HepG2 (cell line): ENCODE results near the gene FAM117A. TPM values are rescaled to one million over a fixed set of nuclear protein-coding genes. Genes with fewer than 3 reads are reported as not detected.

Experiments
- ATRX ChIP-seq: sonication (generic); formaldehyde crosslinking; IDR thresholded peaks from 2 replicates; pipeline ENCODE4 v1.4.0; 2020; ENCODE audit warnings: missing genetic modification reagents, borderline replicate concordance
- CHCHD3 ChIP-seq: sonication (generic); formaldehyde crosslinking; IDR thresholded peaks from 2 replicates; pipeline ENCODE4 v1.8.0; 2022; ENCODE audit warnings: mild to moderate bottlenecking, missing genetic modification reagents, moderate library complexity
- FOXJ3 ChIP-seq: sonication (generic); formaldehyde crosslinking; IDR thresholded peaks from 2 replicates; pipeline ENCODE4 v1.4.0; 2020; ENCODE audit warnings: missing genetic modification reagents, mild to moderate bottlenecking, borderline replicate concordance
- FOXK2 ChIP-seq: fragments of 450-650 bp; IDR thresholded peaks from 2 replicates; pipeline ENCODE4 v1.6.1; 2016
- GPN1 ChIP-seq: sonication (generic); formaldehyde crosslinking; IDR thresholded peaks from 2 replicates; pipeline ENCODE4 v1.5.1; 2020; ENCODE audit warnings: missing genetic modification reagents, borderline replicate concordance
- NCOA2 ChIP-seq: sonication (generic); formaldehyde crosslinking; IDR thresholded peaks from 2 replicates; pipeline ENCODE4 v1.8.0; 2022; ENCODE audit warnings: inconsistent platforms
- ONECUT2 ChIP-seq: sonication (generic); formaldehyde crosslinking; IDR thresholded peaks from 2 replicates; pipeline ENCODE4 v1.4.0; 2020; ENCODE audit warnings: missing genetic modification reagents
- RBAK ChIP-seq: sonication (generic); formaldehyde crosslinking; IDR thresholded peaks from 2 replicates; pipeline ENCODE4 v1.5.1; 2020; ENCODE audit warnings: mild to moderate bottlenecking, missing genetic modification reagents
- SKIL ChIP-seq: sonication (generic); formaldehyde crosslinking; IDR thresholded peaks from 2 replicates; pipeline ENCODE4 v1.8.0; 2022; ENCODE audit warnings: missing genetic modification reagents, mild to moderate bottlenecking, moderate library complexity, borderline replicate concordance
- SP5 ChIP-seq: IDR thresholded peaks from 2 replicates; pipeline ENCODE4 v1.6.1; 2016; ENCODE audit warnings: low read depth, borderline replicate concordance
- ZNF101 ChIP-seq: sonication (generic); formaldehyde crosslinking; IDR thresholded peaks from 2 replicates; pipeline ENCODE4 v1.4.0; 2020; ENCODE audit warnings: mild to moderate bottlenecking, low read depth, missing genetic modification reagents, borderline replicate concordance
- ZNF121 ChIP-seq: sonication (generic); formaldehyde crosslinking; IDR thresholded peaks from 2 replicates; pipeline ENCODE4 v1.5.0; 2020; ENCODE audit warnings: mild to moderate bottlenecking, missing genetic modification reagents
- ZNF20 ChIP-seq: sonication (generic); formaldehyde crosslinking; IDR thresholded peaks from 2 replicates; pipeline ENCODE4 v1.4.0; 2020; ENCODE audit warnings: mild to moderate bottlenecking, moderate library complexity, missing genetic modification reagents
- ZNF331 ChIP-seq: sonication (generic); formaldehyde crosslinking; IDR thresholded peaks from 2 replicates; pipeline ENCODE4 v1.4.0; 2020; ENCODE audit warnings: missing genetic modification reagents
- ZNF367 ChIP-seq: sonication (generic); formaldehyde crosslinking; IDR thresholded peaks from 2 replicates; pipeline ENCODE4 v1.4.0; 2020; ENCODE audit warnings: missing genetic modification reagents, borderline replicate concordance
- ZNF414 ChIP-seq: sonication (generic); formaldehyde crosslinking; IDR thresholded peaks from 2 replicates; pipeline ENCODE4 v1.5.0; 2020; ENCODE audit warnings: missing genetic modification reagents
- ZNF430 ChIP-seq: sonication (generic); formaldehyde crosslinking; IDR thresholded peaks from 2 replicates; pipeline ENCODE4 v1.9.0; 2021; ENCODE audit warnings: mild to moderate bottlenecking, missing genetic modification reagents
- ZNF567 ChIP-seq: sonication (generic); formaldehyde crosslinking; IDR thresholded peaks from 2 replicates; pipeline ENCODE4 v1.8.1; 2023; ENCODE audit warnings: mild to moderate bottlenecking, missing genetic modification reagents, borderline replicate concordance
- ZNF607 ChIP-seq: sonication (generic); formaldehyde crosslinking; IDR thresholded peaks from 2 replicates; pipeline ENCODE4 v1.5.1; 2020; ENCODE audit warnings: missing genetic modification reagents, mild to moderate bottlenecking, borderline replicate concordance
- ZNF678 ChIP-seq: sonication (generic); formaldehyde crosslinking; IDR thresholded peaks from 2 replicates; pipeline ENCODE4 v1.4.0; 2020; ENCODE audit warnings: mild to moderate bottlenecking, missing genetic modification reagents
- ZNF772 ChIP-seq: sonication (generic); formaldehyde crosslinking; IDR thresholded peaks from 2 replicates; pipeline ENCODE4 v1.5.0; 2020; ENCODE audit warnings: mild to moderate bottlenecking, missing genetic modification reagents
- ZSCAN25 ChIP-seq: sonication (generic); formaldehyde crosslinking; IDR thresholded peaks from 2 replicates; pipeline ENCODE4 v1.8.0; 2022; ENCODE audit warnings: mild to moderate bottlenecking, missing genetic modification reagents
- polyA plus RNA-seq, 8 experiments: library from polyadenylated mRNA; depleted of rRNA in 3 of 8; stranded (reverse) in 7 of 8; unstranded in 1 of 8; fragments of >200 nt; fragmentation: Illumina TruSeq in 4 of 8; extraction: Trizol in 4 of 8; gene quantifications; 2 replicates each; pipeline versions ENCODE4 v1.2.1 to v1.2.3, GENCODE V29; 2011 to 2016; ENCODE audit warnings: low read depth in 4 of 8, missing spikeins in 1 of 8, mixed read lengths in 1 of 8; ENCODE audit not compliant: insufficient read depth in 1 of 8
- total RNA-seq, 5 experiments: library from RNA; depleted of rRNA; stranded (reverse); fragments of >200 nt; fragmentation: Illumina TruSeq; extraction: Trizol; gene quantifications; 2 replicates each; pipeline ENCODE4 v1.2.3, GENCODE V29; 2016; ENCODE audit warnings: low read depth in 1 of 5
- TF ChIP-seq, protein P1 (sequence below): sonication (generic); formaldehyde crosslinking; IDR thresholded peaks from 2 replicates; pipeline ENCODE4 v1.5.0; 2020; ENCODE audit warnings: mild to moderate bottlenecking, missing genetic modification reagents
- TF ChIP-seq, protein P2 (sequence below), 2 experiments: fragments of 450-650 bp in 1 of 2; sonication (generic) in 1 of 2; formaldehyde crosslinking; IDR thresholded peaks; 2 replicates each; pipeline versions ENCODE4 v1.5.0 to v1.8.0; 2020 to 2022; ENCODE audit warnings: mild to moderate bottlenecking in 1 of 2, missing genetic modification reagents in 1 of 2

The FAM117A gene
- total and polyA plus RNA-seq, 2 of the 13 experiments (the other 11 are each of a cell fraction or from before 2014, with no cell fraction given) = 12.1 to 19.8 TPM

GRCh38 chr17:49677933-49678847, 85.7 kb downstream of the FAM117A start, which contains the start of gene SPOP (continued):
- TF ChIP-seq ZNF678 (no peak; the same call in 1 of the 2 replicates), FOXK2 (peak; percentile 92), ZSCAN25 (peak; percentile 83; the same call in 1 of the 2 replicates), ZNF101 (CRISPR knock-in tag) (no peak), SP5 (peak; percentile 65; the same call in 1 of the 2 replicates), ZNF367 (CRISPR knock-in tag) (peak; percentile 82), ZNF607 (CRISPR knock-in tag) (peak; percentile 99), ZNF414 (CRISPR knock-in tag) (peak; percentile 91), ZNF772 (CRISPR knock-in tag) (peak; percentile 99), RBAK (CRISPR knock-in tag) (no peak), ATRX (CRISPR knock-in tag) (no peak), SKIL (CRISPR knock-in tag) (peak; percentile 72), GPN1 (CRISPR knock-in tag) (no peak; the same call in 1 of the 2 replicates), ZNF331 (peak; percentile 90), NCOA2 (CRISPR knock-in tag) (peak; percentile 74), ZNF430 (CRISPR knock-in tag) (peak; percentile 98), ONECUT2 (CRISPR knock-in tag) (peak; percentile 68), CHCHD3 (peak; percentile 85; the same call in 1 of the 2 replicates), ZNF567 (CRISPR knock-in tag) (peak; percentile 94), ZNF121 (0 out of 2 replicates have a peak, but pooled peaks have one; percentile 35), FOXJ3 (peak; percentile 74; the same call in 1 of the 2 replicates), ZNF20 (CRISPR knock-in tag) (peak; percentile 90)
- TF ChIP-seq, protein P1, sequence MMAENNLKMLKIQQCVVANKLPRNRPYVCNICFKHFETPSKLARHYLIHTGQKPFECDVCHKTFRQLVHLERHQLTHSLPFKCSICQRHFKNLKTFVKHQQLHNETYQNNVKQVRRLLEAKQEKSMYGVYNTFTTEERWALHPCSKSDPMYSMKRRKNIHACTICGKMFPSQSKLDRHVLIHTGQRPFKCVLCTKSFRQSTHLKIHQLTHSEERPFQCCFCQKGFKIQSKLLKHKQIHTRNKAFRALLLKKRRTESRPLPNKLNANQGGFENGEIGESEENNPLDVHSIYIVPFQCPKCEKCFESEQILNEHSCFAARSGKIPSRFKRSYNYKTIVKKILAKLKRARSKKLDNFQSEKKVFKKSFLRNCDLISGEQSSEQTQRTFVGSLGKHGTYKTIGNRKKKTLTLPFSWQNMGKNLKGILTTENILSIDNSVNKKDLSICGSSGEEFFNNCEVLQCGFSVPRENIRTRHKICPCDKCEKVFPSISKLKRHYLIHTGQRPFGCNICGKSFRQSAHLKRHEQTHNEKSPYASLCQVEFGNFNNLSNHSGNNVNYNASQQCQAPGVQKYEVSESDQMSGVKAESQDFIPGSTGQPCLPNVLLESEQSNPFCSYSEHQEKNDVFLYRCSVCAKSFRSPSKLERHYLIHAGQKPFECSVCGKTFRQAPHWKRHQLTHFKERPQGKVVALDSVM (CRISPR knock-in tag) = peak; percentile 66; the same call in 1 of the 2 replicates
- TF ChIP-seq, protein P2, sequence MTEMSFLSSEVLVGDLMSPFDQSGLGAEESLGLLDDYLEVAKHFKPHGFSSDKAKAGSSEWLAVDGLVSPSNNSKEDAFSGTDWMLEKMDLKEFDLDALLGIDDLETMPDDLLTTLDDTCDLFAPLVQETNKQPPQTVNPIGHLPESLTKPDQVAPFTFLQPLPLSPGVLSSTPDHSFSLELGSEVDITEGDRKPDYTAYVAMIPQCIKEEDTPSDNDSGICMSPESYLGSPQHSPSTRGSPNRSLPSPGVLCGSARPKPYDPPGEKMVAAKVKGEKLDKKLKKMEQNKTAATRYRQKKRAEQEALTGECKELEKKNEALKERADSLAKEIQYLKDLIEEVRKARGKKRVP (CRISPR knock-in tag; IDR thresholded peaks at IDR 0.05) = peak in 1 of 2 experiments; percentile 89; a peak in 2 of 4 replicates
